A673 (cell line): Measurements from ENCODE around the gene KLK3.

ENCODE experiments used
- EZH2 ChIP-seq: fragments of 200-600 bp; sonication (generic); IDR thresholded peaks from 2 replicates; pipeline ENCODE4 v1.6.1; 2017; ENCODE audit warnings: borderline replicate concordance, low read depth, mild to moderate bottlenecking, mixed read lengths, antibody characterized with exemption, low read length; ENCODE audit not compliant: poor library complexity, severe bottlenecking
- TF ChIP-seq, protein P1 (sequence below): fragments of 300-800, 200-600 bp; sonication (generic); conservative IDR thresholded peaks from 2 replicates; pipeline ENCODE4 v1.5.1; 2017; ENCODE audit warnings: low read depth, mild to moderate bottlenecking, antibody characterized with exemption, low read length, moderate library complexity, mixed read lengths

DNA sequence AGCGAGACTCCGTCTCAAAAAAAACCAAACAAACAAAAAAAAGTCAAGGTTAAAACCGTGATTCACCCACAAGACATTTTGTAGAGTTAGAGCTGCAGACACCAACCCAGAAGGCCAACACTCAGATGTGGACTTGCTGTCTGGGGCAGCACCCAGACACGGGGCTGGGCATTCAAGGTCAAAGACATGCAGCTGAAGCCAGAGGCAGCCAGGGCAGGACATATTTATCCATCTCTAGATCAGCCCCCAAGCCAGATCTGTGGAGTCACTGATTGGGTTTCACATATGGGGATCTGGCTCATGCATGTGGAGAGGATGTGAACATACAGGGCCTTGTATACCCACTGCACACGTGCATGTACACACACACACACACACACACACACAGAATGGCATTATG, 24.9 kb upstream of the KLK3 start:
- TF ChIP-seq, protein P1, sequence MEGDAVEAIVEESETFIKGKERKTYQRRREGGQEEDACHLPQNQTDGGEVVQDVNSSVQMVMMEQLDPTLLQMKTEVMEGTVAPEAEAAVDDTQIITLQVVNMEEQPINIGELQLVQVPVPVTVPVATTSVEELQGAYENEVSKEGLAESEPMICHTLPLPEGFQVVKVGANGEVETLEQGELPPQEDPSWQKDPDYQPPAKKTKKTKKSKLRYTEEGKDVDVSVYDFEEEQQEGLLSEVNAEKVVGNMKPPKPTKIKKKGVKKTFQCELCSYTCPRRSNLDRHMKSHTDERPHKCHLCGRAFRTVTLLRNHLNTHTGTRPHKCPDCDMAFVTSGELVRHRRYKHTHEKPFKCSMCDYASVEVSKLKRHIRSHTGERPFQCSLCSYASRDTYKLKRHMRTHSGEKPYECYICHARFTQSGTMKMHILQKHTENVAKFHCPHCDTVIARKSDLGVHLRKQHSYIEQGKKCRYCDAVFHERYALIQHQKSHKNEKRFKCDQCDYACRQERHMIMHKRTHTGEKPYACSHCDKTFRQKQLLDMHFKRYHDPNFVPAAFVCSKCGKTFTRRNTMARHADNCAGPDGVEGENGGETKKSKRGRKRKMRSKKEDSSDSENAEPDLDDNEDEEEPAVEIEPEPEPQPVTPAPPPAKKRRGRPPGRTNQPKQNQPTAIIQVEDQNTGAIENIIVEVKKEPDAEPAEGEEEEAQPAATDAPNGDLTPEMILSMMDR, result no peak
- no peak for TF ChIP-seq EZH2
